CD8-positive, alpha-beta memory T cell (primary cell): ENCODE measurements around the gene TRIM26. TPM values are rescaled to one million over a fixed set of nuclear protein-coding genes. Genes with fewer than 3 reads are reported as not detected.
"Not testable (repeated sequence)": the region's sequence is repeated elsewhere in the genome, so short reads cannot be mapped to it uniquely, and the experiment has no call there.

Experiments
- CTCF ChIA-PET: fragments of 350-600 bp; sonication (Branson Sonifier 250); formaldehyde crosslinking; loops from one replicate; lab custom pipeline; 2021; ENCODE audit warnings: antibody characterized with exemption; lab: Charles Lee
- POLR2A ChIA-PET: fragments of 350-600 bp; sonication (Branson Sonifier 250); formaldehyde crosslinking; loops from one replicate; lab custom pipeline; 2021; ENCODE audit warnings: antibody characterized with exemption; lab: Charles Lee
- DNase-seq, 5 donors: peaks; one replicate each; pipeline versions ENCODE4 v3.0.0 to v3.0.0-alpha.2; 2020 to 2022; ENCODE audit warnings: mixed read lengths in 1 of 5
- H3K27ac ChIP-seq: one replicate; pipeline ENCODE4 v1.7.0; 2013; ENCODE audit warnings: low read depth, mild to moderate bottlenecking, low read length, moderate library complexity
- H3K27me3 ChIP-seq: 2 replicates; pipeline ENCODE4 v1.7.0; 2013; ENCODE audit warnings: low read length, mild to moderate bottlenecking; ENCODE audit not compliant: insufficient read depth, poor library complexity, severe bottlenecking
- H3K36me3 ChIP-seq: 2 replicates; pipeline ENCODE4 v1.7.0; 2013; ENCODE audit warnings: mild to moderate bottlenecking, low read length, moderate library complexity; ENCODE audit not compliant: insufficient read depth
- H3K4me1 ChIP-seq: 2 replicates; pipeline ENCODE4 v1.7.0; 2013; ENCODE audit warnings: mild to moderate bottlenecking, low read length, moderate library complexity; ENCODE audit not compliant: insufficient read depth
- H3K4me3 ChIP-seq: 2 replicates; pipeline ENCODE4 v1.7.0; 2013; ENCODE audit warnings: mild to moderate bottlenecking, low read length
- H3K9me3 ChIP-seq: 2 replicates; pipeline ENCODE4 v1.7.0; 2013; ENCODE audit warnings: mild to moderate bottlenecking, low read length
- H3K27ac Mint-ChIP-seq, 8 donors: one replicate each; pipeline ENCODE4 v1.8.0; 2020 to 2021; ENCODE audit warnings: mixed read lengths in 8 of 8, mild to moderate bottlenecking in 6 of 8, inconsistent platforms in 3 of 8, moderate library complexity in 3 of 8
- H3K27me3 Mint-ChIP-seq, 2 donors: one replicate each; pipeline ENCODE4 v1.8.0; 2020 to 2021; ENCODE audit warnings: mixed read lengths in 2 of 2, mild to moderate bottlenecking in 1 of 2, moderate library complexity in 1 of 2
- H3K36me3 Mint-ChIP-seq, 3 donors: one replicate each; pipeline ENCODE4 v1.8.0; 2020 to 2021; ENCODE audit warnings: mixed read lengths in 3 of 3, inconsistent platforms in 1 of 3, mild to moderate bottlenecking in 1 of 3
- H3K4me1 Mint-ChIP-seq, 3 donors: one replicate each; pipeline ENCODE4 v1.8.0; 2020 to 2021; ENCODE audit warnings: mixed read lengths in 3 of 3, inconsistent platforms in 1 of 3, mild to moderate bottlenecking in 1 of 3
- H3K4me3 Mint-ChIP-seq, 7 donors: one replicate each; pipeline ENCODE4 v1.8.0; 2020 to 2021; ENCODE audit warnings: mixed read lengths in 7 of 7, mild to moderate bottlenecking in 6 of 7, moderate library complexity in 4 of 7, inconsistent platforms in 2 of 7
- H3K9me3 Mint-ChIP-seq, 5 donors: one replicate each; pipeline ENCODE4 v1.8.0; 2020 to 2022; ENCODE audit warnings: mixed read lengths in 5 of 5, mild to moderate bottlenecking in 3 of 5, moderate library complexity in 2 of 5, inconsistent platforms in 1 of 5
- polyA plus RNA-seq: library from polyadenylated mRNA; unstranded; fragments of 300-500 nt; fragmentation: Illumina TruSeq; gene quantifications from one replicate; pipeline ENCODE4 v1.2.3, GENCODE V29; 2021
- total RNA-seq, 2 experiments: library from RNA; stranded (reverse); gene quantifications; one replicate each; pipeline ENCODE4 v1.2.3, GENCODE V29; 2021

TRIM26 gene
- total and polyA plus RNA-seq, 3 experiments from 2014 or later, result 52.9 to 102 (median 94.6) TPM

DNA sequence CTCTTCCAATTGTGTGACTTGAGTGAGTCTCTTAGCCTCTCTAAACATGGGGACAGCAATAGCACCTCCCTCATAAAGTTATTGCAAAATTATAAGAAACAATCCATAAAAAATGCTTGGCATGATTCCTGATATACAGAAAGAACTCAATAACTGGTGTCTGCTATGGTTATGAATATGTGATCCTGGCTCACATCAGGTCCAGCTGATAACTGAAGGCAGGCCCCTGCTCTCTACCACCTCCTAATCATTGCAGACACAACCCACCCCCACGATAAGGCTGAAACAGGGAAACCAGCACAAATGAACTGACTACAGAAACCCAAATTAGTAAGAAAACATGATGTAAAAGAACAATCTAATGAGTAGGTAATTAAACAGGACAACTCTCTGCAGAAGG is 44.5 kb downstream of the TRIM26 start:
- Histone ChIP-seq H3K27me3 (peaks cover 25% of the 10 kb centered on the region), H3K4me3 (no peak overlapping the region), H3K4me1 (no peaks in the 10 kb centered on the region), H3K9me3 (no peaks in the 10 kb centered on the region), H3K36me3 (no peaks in the 10 kb centered on the region), H3K27ac (no peak overlapping the region)
- H3K9me3 Mint-ChIP-seq, result no peaks in the 10 kb centered on the region
- H3K27me3 Mint-ChIP-seq, result peaks cover 32 to 70% of the 10 kb centered on the region in 2 donors
- H3K27ac Mint-ChIP-seq, result peak overlapping the region in 1 of 8 donors; percentile 7
- ChIA-PET CTCF (interaction anchor here (1.0 to 1.4 kb wide), 2 partner anchors 18 to 37 kb away, joined by 3 to 5 read pairs; no protein-coding TSS in a partner anchor), POLR2A (no interaction called here)
- no peak for DNase-seq
- H3K36me3 Mint-ChIP-seq, result no peaks in the 10 kb centered on the region
- peaks cover 2 to 8% (median 5%) of the 10 kb centered on the region in 3 donors for H3K4me1 Mint-ChIP-seq
- no peak overlapping the region for H3K4me3 Mint-ChIP-seq

DNA sequence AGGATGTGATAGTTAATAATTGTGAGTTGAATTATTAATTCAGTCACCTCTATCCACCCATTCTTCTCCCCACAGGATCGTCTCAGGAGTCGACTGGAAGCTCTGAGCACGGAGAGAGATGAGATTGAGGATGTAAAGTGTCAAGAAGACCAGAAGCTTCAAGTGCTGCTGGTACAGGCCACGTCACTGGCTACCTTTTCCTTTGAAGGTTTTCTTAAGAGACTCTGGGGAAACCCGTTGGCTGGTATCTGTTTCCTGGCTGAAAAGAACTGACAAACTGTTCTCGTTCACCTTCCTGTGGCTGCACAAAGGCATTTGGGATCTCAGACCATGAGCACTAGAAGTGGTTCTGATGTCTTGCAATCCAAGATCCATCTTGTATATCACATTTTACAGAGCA is 46.1 kb downstream of the TRIM26 start:
- peaks cover 22 to 67% of the 10 kb centered on the region in 2 donors for H3K27me3 Mint-ChIP-seq
- no peak overlapping the region for H3K4me3 ChIP-seq
- ChIA-PET CTCF (interaction anchor here (1.4 kb wide), 1 partner anchor 36 kb away, joined by 5 read pairs; no protein-coding TSS in a partner anchor), POLR2A (no interaction called here)
- H3K4me3 Mint-ChIP-seq, result no peak overlapping the region
- H3K9me3 ChIP-seq, result no peaks in the 10 kb centered on the region
- H3K27ac Mint-ChIP-seq, result no peak overlapping the region
- H3K4me1 Mint-ChIP-seq, result peaks cover 5 to 17% (median 15%) of the 10 kb centered on the region in 3 donors
- DNase-seq, result peak in 1 of 5 donors; percentile 9
- no peaks in the 10 kb centered on the region for H3K9me3 Mint-ChIP-seq
- no peaks in the 10 kb centered on the region for H3K36me3 ChIP-seq
- peaks cover 16% of the 10 kb centered on the region for H3K27me3 ChIP-seq
- no peaks in the 10 kb centered on the region for H3K36me3 Mint-ChIP-seq
- no peak overlapping the region for H3K27ac ChIP-seq
- H3K4me1 ChIP-seq, result peaks cover 4% of the 10 kb centered on the region

- POLR2A ChIA-PET, CTCF ChIA-PET, H3K4me1 ChIP-seq, H3K9me3 ChIP-seq, H3K27ac Mint-ChIP-seq, H3K9me3 Mint-ChIP-seq, H3K36me3 Mint-ChIP-seq, H3K4me3 Mint-ChIP-seq, H3K4me3 ChIP-seq, DNase-seq, H3K36me3 ChIP-seq, H3K27me3 ChIP-seq, H3K27ac ChIP-seq: not testable (repeated sequence)
- H3K4me1 Mint-ChIP-seq, result peaks cover 3 to 18% (median 11%) of the 10 kb centered on the region in 3 donors
- peaks cover 17 to 63% of the 10 kb centered on the region in 2 donors for H3K27me3 Mint-ChIP-seq
Measured at GRCh38 chr6:30165238-30165637, 48.0 kb downstream of the TRIM26 start.

- Mint-ChIP-seq H3K4me3 (no peak overlapping the region), H3K27me3 (peaks cover 17 to 64% of the 10 kb centered on the region in 2 donors)
Measured at GRCh38 chr6:30164714-30165113, 48.5 kb downstream of the TRIM26 start.

GRCh38 chr6:30163918-30164654 is 49.1 kb downstream of the TRIM26 start:
- H3K9me3 Mint-ChIP-seq, result no peaks in the 10 kb centered on the region
- CTCF ChIA-PET, result interaction anchor here (0.8 to 1.2 kb wide), 2 partner anchors 32 to 511 kb away, joined by 3 to 4 read pairs; no protein-coding TSS in a partner anchor
- peaks cover 18 to 67% of the 10 kb centered on the region in 2 donors for H3K27me3 Mint-ChIP-seq
- no peak for DNase-seq
- no peaks in the 10 kb centered on the region for H3K36me3 Mint-ChIP-seq
- H3K27ac ChIP-seq, result no peak overlapping the region
- no peak overlapping the region for H3K4me3 ChIP-seq
- peaks cover 4% of the 10 kb centered on the region for H3K4me1 ChIP-seq
- H3K4me3 Mint-ChIP-seq, result no peak overlapping the region
- H3K27ac Mint-ChIP-seq, result no peak overlapping the region
- H3K36me3 ChIP-seq, result no peaks in the 10 kb centered on the region
- POLR2A ChIA-PET, result no interaction called here
- H3K9me3 ChIP-seq, result no peaks in the 10 kb centered on the region
- no peaks in the 10 kb centered on the region for H3K27me3 ChIP-seq
- peaks cover 3 to 18% (median 11%) of the 10 kb centered on the region in 3 donors for H3K4me1 Mint-ChIP-seq

More at GRCh38 chr6:30164714-30165113, 48.5 kb downstream of the TRIM26 start:
- DNase-seq, result no peak
- H3K9me3 Mint-ChIP-seq, result no peaks in the 10 kb centered on the region
- peaks cover 4% of the 10 kb centered on the region for H3K4me1 ChIP-seq
- CTCF ChIA-PET, result interaction anchor here (1.2 kb wide), 1 partner anchor 511 kb away, joined by 3 read pairs; no protein-coding TSS in a partner anchor
- H3K4me3 ChIP-seq, result no peak overlapping the region
- no peaks in the 10 kb centered on the region for H3K36me3 ChIP-seq
- no peak overlapping the region for H3K27ac ChIP-seq
- peaks cover 3 to 18% (median 11%) of the 10 kb centered on the region in 3 donors for H3K4me1 Mint-ChIP-seq
- POLR2A ChIA-PET, result no interaction called here
- H3K9me3 ChIP-seq, result no peaks in the 10 kb centered on the region
- H3K27me3 ChIP-seq, result no peaks in the 10 kb centered on the region
- no peaks in the 10 kb centered on the region for H3K36me3 Mint-ChIP-seq
- no peak overlapping the region for H3K27ac Mint-ChIP-seq

DNA sequence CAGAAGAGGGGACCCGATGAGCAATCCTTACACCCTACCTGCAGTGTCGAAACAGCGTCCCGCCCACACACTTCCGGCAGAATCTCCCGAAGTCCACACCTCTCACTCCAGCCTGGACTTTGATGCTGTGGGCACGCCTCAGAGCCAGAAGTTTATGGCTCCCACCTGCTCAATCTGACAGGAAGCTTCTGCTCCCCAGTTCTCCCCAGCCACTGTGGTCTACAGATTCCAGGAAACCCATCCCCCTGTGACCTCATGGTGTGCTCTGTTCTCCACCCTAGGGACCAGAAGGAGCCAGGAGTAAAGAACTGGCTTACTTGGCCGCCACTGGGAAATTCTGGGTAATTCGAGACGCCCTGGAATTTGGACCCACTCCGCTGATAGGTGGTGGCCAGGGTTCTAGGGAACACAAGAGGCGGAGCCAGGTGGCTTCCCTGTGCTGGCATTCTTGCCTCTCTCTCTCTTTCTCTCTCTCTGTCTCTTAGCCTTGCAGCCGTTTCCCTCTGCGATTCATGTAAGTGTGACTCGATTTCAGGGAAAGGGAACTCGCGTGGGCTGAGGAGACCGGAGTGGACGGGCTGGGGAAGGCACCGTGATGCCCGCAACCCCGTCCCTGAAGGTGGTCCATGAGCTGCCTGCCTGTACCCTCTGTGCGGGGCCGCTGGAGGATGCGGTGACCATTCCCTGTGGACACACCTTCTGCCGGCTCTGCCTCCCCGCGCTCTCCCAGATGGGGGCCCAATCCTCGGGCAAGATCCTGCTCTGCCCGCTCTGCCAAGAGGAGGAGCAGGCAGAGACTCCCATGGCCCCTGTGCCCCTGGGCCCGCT is 49.9 kb downstream of the TRIM26 start, which contains the start of gene TRIM15:
Gene TRIM15 (plus strand): TSS at position 457 of the 828 bp plus-strand sequence. CDS start 139 bp downstream, at position 596.
- ChIA-PET CTCF (interaction anchor here (0.8 kb wide), 1 partner anchor 32 kb away, joined by 4 read pairs; no protein-coding TSS in a partner anchor), POLR2A (no interaction called here)
- Mint-ChIP-seq H3K36me3 (no peaks in the 10 kb centered on the region), H3K27ac (no peak within 1 kb of the TSS), H3K4me3 (peak within 1 kb of the TSS in 3 of 7 donors; percentile 23 to 59 (median 30)), H3K27me3 (peaks cover 13 to 67% of the 10 kb centered on the region in 2 donors), H3K9me3 (no peaks in the 10 kb centered on the region), H3K4me1 (peaks cover 3 to 18% (median 11%) of the 10 kb centered on the region in 3 donors)
- Histone ChIP-seq H3K36me3 (no peaks in the 10 kb centered on the region), H3K4me1 (peaks cover 4% of the 10 kb centered on the region), H3K27me3 (no peaks in the 10 kb centered on the region), H3K9me3 (no peaks in the 10 kb centered on the region), H3K27ac (no peak within 1 kb of the TSS), H3K4me3 (no peak within 1 kb of the TSS)
- no peak for DNase-seq

- Histone ChIP-seq H3K36me3 (no peaks in the 10 kb centered on the region), H3K4me1 (peaks cover 4% of the 10 kb centered on the region), H3K27me3 (no peaks in the 10 kb centered on the region), H3K9me3 (no peaks in the 10 kb centered on the region), H3K4me3 (no peak overlapping the region), H3K27ac (no peak overlapping the region)
- ChIA-PET CTCF (no interaction called here), POLR2A (no interaction called here)
- Mint-ChIP-seq H3K27me3 (peaks cover 8 to 64% of the 10 kb centered on the region in 2 donors), H3K4me3 (peak overlapping the region in 1 of 7 donors; percentile 54), H3K4me1 (peaks cover 3 to 18% (median 11%) of the 10 kb centered on the region in 3 donors), H3K36me3 (no peaks in the 10 kb centered on the region), H3K9me3 (no peaks in the 10 kb centered on the region), H3K27ac (no peak overlapping the region)
- no peak for DNase-seq
Measured at GRCh38 chr6:30162265-30163089, 50.7 kb downstream of the TRIM26 start.
